Ishikawa (cell line): ENCODE results near the gene CPM.

ENCODE experiments used
- CEBPB ChIP-seq: IDR thresholded peaks from 2 replicates; pipeline ENCODE4 v1.6.1; 2012
- CREB1 ChIP-seq: IDR thresholded peaks from 2 replicates; pipeline ENCODE4 v1.6.1; 2012; ENCODE audit warnings: low read depth
- EGR1 ChIP-seq: IDR thresholded peaks from 2 replicates; pipeline ENCODE4 v1.6.1; 2012
- EP300 ChIP-seq: IDR thresholded peaks from 2 replicates; pipeline ENCODE4 v1.6.1; 2012; ENCODE audit warnings: borderline replicate concordance
- FOXM1 ChIP-seq: IDR thresholded peaks from 2 replicates; pipeline ENCODE4 v1.6.1; 2012; ENCODE audit warnings: low read depth, borderline replicate concordance
- NFIC ChIP-seq: IDR thresholded peaks from 2 replicates; pipeline ENCODE4 v1.6.1; 2012
- RAD21 ChIP-seq: IDR thresholded peaks from 2 replicates; pipeline ENCODE4 v1.6.1; 2012; ENCODE audit warnings: low read depth
- TAF1 ChIP-seq: IDR thresholded peaks from 2 replicates; pipeline ENCODE4 v1.6.1; 2012; ENCODE audit warnings: low read depth, mild to moderate bottlenecking
- TCF12 ChIP-seq: IDR thresholded peaks from 2 replicates; pipeline ENCODE4 v1.6.1; 2012; ENCODE audit warnings: low read depth
- TEAD4 ChIP-seq: IDR thresholded peaks from 2 replicates; pipeline ENCODE4 v1.6.1; 2012
- YY1 ChIP-seq: IDR thresholded peaks from 2 replicates; pipeline ENCODE4 v1.6.1; 2012; ENCODE audit warnings: low read depth
- ZBTB7A ChIP-seq: IDR thresholded peaks from 2 replicates; pipeline ENCODE4 v1.6.1; 2012; ENCODE audit warnings: low read depth
- TF ChIP-seq, protein P1 (sequence below): IDR thresholded peaks from 2 replicates; pipeline ENCODE4 v1.6.1; 2012
- TF ChIP-seq, protein P2 (sequence below): IDR thresholded peaks from 2 replicates; pipeline ENCODE4 v1.6.1; 2012; ENCODE audit warnings: low read depth, mild to moderate bottlenecking
- TF ChIP-seq, protein P3 (sequence below): IDR thresholded peaks from 2 replicates; pipeline ENCODE4 v1.6.1; 2012

CPM gene

DNA sequence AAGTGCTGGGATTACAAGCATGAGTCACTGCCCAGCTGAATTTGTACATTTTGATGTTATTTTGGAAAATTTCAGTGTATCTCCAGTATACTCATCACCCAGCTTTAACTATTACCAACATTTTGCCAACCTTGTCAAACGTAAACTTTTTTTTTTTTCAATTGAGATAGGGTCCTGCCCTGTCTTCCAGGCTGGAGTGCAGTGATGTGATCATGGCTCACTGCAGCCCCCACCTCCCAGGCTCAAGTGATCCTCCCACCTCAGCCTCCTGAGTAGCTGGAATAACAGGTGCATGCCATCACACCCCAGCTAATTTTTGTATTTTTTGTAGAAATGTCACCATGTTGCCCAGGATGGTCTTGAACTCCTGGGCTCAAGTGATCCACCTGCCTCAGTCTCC is 95.8 kb downstream of the CPM start:
- TF ChIP-seq ZBTB7A = no peak
- TF ChIP-seq CREB1 = no peak
- TF ChIP-seq FOXM1 = no peak
- no peak for TF ChIP-seq NFIC
- no peak for TF ChIP-seq EP300
- TF ChIP-seq, protein P1, sequence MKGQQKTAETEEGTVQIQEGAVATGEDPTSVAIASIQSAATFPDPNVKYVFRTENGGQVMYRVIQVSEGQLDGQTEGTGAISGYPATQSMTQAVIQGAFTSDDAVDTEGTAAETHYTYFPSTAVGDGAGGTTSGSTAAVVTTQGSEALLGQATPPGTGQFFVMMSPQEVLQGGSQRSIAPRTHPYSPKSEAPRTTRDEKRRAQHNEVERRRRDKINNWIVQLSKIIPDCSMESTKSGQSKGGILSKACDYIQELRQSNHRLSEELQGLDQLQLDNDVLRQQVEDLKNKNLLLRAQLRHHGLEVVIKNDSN = no peak
- no peak for TF ChIP-seq CEBPB
- TF ChIP-seq RAD21 = no peak
- TF ChIP-seq TEAD4 = no peak
- no peak for TF ChIP-seq EGR1
- TF ChIP-seq, protein P2, sequence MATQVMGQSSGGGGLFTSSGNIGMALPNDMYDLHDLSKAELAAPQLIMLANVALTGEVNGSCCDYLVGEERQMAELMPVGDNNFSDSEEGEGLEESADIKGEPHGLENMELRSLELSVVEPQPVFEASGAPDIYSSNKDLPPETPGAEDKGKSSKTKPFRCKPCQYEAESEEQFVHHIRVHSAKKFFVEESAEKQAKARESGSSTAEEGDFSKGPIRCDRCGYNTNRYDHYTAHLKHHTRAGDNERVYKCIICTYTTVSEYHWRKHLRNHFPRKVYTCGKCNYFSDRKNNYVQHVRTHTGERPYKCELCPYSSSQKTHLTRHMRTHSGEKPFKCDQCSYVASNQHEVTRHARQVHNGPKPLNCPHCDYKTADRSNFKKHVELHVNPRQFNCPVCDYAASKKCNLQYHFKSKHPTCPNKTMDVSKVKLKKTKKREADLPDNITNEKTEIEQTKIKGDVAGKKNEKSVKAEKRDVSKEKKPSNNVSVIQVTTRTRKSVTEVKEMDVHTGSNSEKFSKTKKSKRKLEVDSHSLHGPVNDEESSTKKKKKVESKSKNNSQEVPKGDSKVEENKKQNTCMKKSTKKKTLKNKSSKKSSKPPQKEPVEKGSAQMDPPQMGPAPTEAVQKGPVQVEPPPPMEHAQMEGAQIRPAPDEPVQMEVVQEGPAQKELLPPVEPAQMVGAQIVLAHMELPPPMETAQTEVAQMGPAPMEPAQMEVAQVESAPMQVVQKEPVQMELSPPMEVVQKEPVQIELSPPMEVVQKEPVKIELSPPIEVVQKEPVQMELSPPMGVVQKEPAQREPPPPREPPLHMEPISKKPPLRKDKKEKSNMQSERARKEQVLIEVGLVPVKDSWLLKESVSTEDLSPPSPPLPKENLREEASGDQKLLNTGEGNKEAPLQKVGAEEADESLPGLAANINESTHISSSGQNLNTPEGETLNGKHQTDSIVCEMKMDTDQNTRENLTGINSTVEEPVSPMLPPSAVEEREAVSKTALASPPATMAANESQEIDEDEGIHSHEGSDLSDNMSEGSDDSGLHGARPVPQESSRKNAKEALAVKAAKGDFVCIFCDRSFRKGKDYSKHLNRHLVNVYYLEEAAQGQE = no peak
- no peak for TF ChIP-seq TCF12
- TF ChIP-seq, protein P3, sequence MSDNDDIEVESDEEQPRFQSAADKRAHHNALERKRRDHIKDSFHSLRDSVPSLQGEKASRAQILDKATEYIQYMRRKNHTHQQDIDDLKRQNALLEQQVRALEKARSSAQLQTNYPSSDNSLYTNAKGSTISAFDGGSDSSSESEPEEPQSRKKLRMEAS = no peak
- TF ChIP-seq YY1 = no peak
- TF ChIP-seq TAF1 = no peak

DNA sequence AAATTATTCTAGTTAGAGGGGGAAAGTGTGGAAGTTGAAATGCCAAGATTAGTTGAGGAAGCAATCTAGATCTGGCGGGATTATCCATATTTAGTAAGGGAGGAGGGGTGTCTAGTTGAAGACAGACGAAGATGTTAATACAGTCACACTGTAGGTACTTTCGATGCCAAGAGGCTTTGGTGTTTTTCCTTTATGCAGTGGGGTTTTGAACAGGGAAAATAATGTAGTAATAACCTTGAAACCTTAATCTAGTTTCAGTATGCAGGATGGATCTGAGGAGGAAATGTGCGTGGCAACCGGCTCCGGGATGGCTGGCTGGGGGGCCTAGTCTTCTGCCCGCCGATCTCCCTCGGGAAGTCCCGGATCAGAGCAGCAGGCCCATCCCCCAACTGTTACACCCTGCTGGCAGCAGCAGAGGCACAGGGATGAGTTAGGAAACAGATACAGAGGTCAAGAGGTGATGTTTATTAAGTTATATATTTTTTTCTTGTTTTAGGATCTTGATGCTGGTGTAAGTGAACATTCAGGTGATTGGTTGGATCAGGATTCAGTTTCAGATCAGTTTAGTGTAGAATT is 97.5 kb downstream of the CPM start:
- TF ChIP-seq EP300 (no peak), FOXM1 (no peak), CEBPB (no peak), EGR1 (no peak), ZBTB7A (no peak), RAD21 (no peak), TEAD4 (no peak), TAF1 (no peak), CREB1 (no peak)
- TF ChIP-seq, protein P3 = no peak
- TF ChIP-seq, protein P1 = no peak

DNA sequence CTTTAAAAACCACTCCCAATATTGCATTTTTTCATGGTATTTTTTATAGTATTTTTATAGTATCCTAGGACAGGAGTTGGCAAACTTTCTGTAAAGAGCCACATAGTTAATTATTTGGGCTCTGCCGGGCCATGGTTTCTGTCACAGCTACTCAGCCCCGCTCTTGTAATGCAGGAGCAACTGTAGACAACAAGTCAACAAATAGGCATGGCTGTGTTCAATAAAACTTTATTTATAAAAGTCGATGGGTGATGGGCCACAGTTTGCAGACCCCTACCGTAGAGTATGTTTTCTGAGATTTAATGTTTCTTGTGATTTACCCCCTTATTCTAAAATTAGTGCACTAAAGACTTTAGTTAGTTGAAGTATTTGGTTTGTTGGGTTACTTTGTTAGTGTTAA is 99.5 kb downstream of the CPM start:
- TF ChIP-seq TCF12 = no peak
- TF ChIP-seq RAD21 = no peak
- TF ChIP-seq, protein P1 = no peak
- no peak for TF ChIP-seq YY1
- TF ChIP-seq EGR1 = no peak
- no peak for TF ChIP-seq TEAD4
- TF ChIP-seq EP300 = no peak
- TF ChIP-seq TAF1 = no peak

DNA sequence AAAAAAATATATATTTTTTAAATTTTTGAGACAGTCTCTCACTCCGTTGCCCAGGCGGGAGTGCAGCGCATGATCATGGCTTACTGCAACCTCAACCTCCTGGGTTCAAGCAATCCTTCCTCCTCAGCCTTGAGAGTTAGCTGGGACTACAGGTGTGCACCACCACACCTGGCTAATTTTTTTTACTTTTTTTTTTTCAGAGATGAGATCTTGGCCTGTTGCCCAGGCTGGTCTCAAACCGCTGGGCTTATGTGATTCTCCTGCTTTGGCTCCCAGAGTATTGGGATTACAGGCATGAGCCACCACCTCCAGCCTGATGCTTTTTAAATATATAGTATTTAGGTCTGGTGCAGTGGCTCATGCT is 100.5 kb downstream of the CPM start:
- TF ChIP-seq RAD21 = no peak
- peak; percentile 69 for TF ChIP-seq NFIC

DNA sequence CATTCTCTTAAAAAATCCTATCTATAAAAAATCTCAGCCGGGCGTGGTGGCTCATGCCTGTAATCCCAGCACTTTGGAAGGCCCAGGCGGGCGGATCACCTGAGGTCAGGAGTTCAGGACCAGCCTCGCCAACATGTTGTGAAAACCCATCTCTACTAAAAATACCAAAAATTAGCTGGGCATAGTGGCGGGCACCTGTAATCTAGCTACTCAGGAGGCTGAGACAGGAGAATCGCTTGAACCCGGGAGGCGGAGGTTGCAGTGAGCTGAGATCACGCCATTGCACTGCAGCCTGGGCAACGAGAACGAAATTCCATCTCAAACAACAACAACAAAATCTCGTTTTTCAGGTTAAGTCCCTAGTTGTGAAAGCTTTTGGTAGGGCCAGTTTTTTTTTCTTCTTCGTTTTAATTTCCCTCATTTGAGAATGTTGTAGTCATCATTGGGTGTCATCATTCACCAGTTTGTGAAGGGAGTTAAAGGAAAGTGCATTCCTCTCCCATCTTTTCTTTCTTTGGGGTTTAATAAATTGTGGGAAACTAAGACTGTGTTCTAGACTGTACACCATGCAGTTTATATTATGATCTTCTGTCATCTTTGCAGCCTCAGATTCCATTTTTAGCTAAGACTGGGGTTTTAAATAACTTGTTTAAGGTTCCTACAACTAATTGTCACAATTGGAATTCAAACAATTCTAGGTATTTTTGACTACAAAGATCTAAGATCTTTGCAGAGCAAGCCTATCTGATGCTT is 101.0 kb downstream of the CPM start:
- TF ChIP-seq, protein P2 = no peak
- peak; percentile 33; the same call in 1 of the 2 replicates for TF ChIP-seq TEAD4

DNA sequence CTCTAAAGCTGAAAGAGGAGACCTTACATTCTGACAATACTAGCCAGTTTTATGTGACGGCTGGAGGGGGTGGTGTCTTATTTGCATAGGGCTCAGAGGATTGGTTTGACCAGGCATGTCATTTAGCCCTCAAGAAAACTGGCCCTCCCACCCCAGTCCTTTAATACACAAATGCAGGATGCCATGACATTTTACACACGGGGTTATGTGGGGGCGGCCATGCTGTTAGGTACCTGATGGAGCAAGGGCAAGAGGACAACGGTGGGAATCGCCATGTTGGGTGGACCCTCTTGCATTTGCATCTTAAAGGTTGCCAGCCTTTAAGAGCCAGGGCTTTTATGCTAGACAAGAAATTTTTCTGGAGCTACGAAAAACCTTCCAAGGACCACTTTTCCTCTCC is 101.7 kb downstream of the CPM start:
- TF ChIP-seq RAD21 = no peak
- peak; percentile 78 for TF ChIP-seq YY1
- TF ChIP-seq EGR1 = 0 out of 2 replicates have a peak, but pooled peaks have one; percentile 22
